ENCODE measurements around the gene LAMB4. TPM values are rescaled to one million over a fixed set of nuclear protein-coding genes. Genes with fewer than 3 reads are reported as not detected.
A peak's percentile ranks its signal among the peaks of the same experiment; 100 is the strongest.

LAMB4 gene
- total and polyA plus RNA-seq, 2 of the 4 experiments (the other 2 are of a cell fraction) = 0.12 to 0.18 TPM

DNA sequence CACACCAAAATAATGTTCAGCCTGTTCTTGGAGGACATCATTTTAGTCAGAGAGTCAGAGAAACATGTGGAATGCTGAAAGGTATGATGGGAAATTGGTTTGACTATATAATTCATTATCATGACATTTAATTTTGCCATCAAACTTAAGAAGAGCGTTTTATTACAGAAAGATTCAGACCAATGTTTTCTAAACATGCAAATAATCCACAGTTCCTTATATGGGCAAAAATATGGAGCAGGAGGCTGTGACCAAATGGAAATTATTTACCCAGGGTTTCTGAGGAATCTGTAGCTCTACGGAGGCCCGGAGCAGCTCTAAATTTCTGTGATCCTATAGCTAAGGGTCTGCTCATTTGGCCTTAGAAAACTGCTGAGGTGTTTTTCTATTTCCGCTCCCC lies 33.2 kb downstream of the LAMB4 start:
- Histone ChIP-seq H2BK120ac (ENCODE audit: low read depth, low read length) (0 out of 2 replicates have a peak overlapping the region, but pooled peaks have one; percentile 3), H2AFZ (replicated peaks; ENCODE audit: low read length, poor library complexity) (no peak overlapping the region), H2AK9ac (replicated peaks; ENCODE audit: low read depth, low read length, poor library complexity) (no peak overlapping the region), H3K18ac (ENCODE audit: low read depth, low read length) (peak overlapping the region; percentile 26; the same call in 1 of the 2 replicates), H3K79me1 (ENCODE audit: low read depth in 1 of 2, low read length in 2 of 2) (no peaks in the 10 kb centered on the region), H3K9me3 (ENCODE audit: control insufficient read depth, insufficient read depth, low read length) (no peaks in the 10 kb centered on the region), H4K20me1 (ENCODE audit: insufficient read depth, low read length) (no peaks in the 10 kb centered on the region), H3K4me2 (ENCODE audit: low read depth, low read length) (no peak overlapping the region), H2BK5ac (ENCODE audit: low read depth, low read length, poor library complexity, severe bottlenecking) (no peak overlapping the region), H3K4me1 (ENCODE audit: control insufficient read depth, insufficient read depth, low read length) (peaks cover 21% of the 10 kb centered on the region), H2BK20ac (ENCODE audit: low read depth, low read length) (peak overlapping the region; percentile 35), H2AK5ac (ENCODE audit: low read depth, low read length) (0 out of 2 replicates have a peak overlapping the region, but pooled peaks have one; percentile 48), H2BK15ac (ENCODE audit: low read depth, low read length) (no peak overlapping the region; the same call in 2 of the 3 replicates), H3K4me3 (ENCODE audit: insufficient read depth, low read depth, low read length) (no peak overlapping the region), H3K27me3 (ENCODE audit: control insufficient read depth, insufficient read depth, low read length) (no peaks in the 10 kb centered on the region), H4K8ac (ENCODE audit: low read depth in 2 of 2, low read length in 2 of 2) (no peak overlapping the region), H4K91ac (ENCODE audit: insufficient read depth, low read depth, low read length) (no peak overlapping the region), H3K9me1 (ENCODE audit: insufficient read depth, low read length) (peaks cover 19% of the 10 kb centered on the region), H3K27ac (ENCODE audit: insufficient read depth, low read length) (no peak overlapping the region), H3K14ac (replicated peaks; ENCODE audit: low read depth, low read length) (no peak overlapping the region), H3K23ac (ENCODE audit: low read depth, low read length) (no peak overlapping the region), H3K4ac (ENCODE audit: low read depth, low read length) (no peak overlapping the region), H3K9ac (ENCODE audit: low read depth, low read length) (no peak overlapping the region), H3K56ac (ENCODE audit: extremely low read depth, insufficient read depth, low read length) (no peak overlapping the region), H4K5ac (ENCODE audit: low read depth, low read length) (no peak overlapping the region), H3K36me3 (ENCODE audit: control insufficient read depth, insufficient read depth, low read length) (no peaks in the 10 kb centered on the region)
- ChIA-PET POLR2A (ENCODE audit: unreplicated experiment) (interaction anchor here (0.6 kb wide), 1 partner anchor 17 kb away, joined by 6 read pairs; no protein-coding TSS in a partner anchor), CTCF (interaction anchor here (0.6 to 0.7 kb wide), 2 partner anchors 500 to 1693 kb away, joined by 3 to 6 read pairs; no protein-coding TSS in a partner anchor)
- in situ Hi-C loops (cut with MboI; ENCODE audit: low sequenced_read_pairs) (loop anchor here (5.0 kb wide), 1 partner anchor 75 kb away; no protein-coding TSS in a partner anchor), intact Hi-C loops (cut with micrococcal nuclease) (loop anchor here (5.0 kb wide), 2 partner anchors 75 to 95 kb away; partner anchors contain the start of gene LAMB1), dilution Hi-C loops (cut with HindIII; ENCODE audit: low sequenced_read_pairs, unreplicated experiment) (no loop called here)
- DNase-seq = no peak
- BruUV-seq (replicated peaks) = no TSS peak
- TF ChIP-seq NFE2L2 (IDR thresholded peaks at IDR 0.05; ENCODE audit: low read depth, low read length) (no peak), MAZ (IDR thresholded peaks at IDR 0.05; ENCODE audit: borderline replicate concordance, low read depth, low read length) (no peak), RFX5 (IDR thresholded peaks at IDR 0.05; ENCODE audit: low read depth, low read length) (no peak), MAFK (IDR thresholded peaks at IDR 0.05; ENCODE audit: low read depth, low read length) (no peak), RCOR1 (IDR thresholded peaks at IDR 0.05; ENCODE audit: insufficient replicate concordance, low read length) (no peak), FOS (IDR thresholded peaks at IDR 0.05; ENCODE audit: low read depth, low read length) (no peak), CTCF (conservative IDR thresholded peaks at IDR 0.05; ENCODE audit: low read depth, low read length) (no peak), POLR2A (IDR thresholded peaks at IDR 0.05; ENCODE audit: low read depth, low read length) (no peak), SMC3 (IDR thresholded peaks at IDR 0.05; ENCODE audit: low read depth, low read length) (no peak)
- ATAC-seq (ENCODE audit: low read depth) = no peak
- no CpG with 5 or more reads among the region's 4 CpGs for WGBS, 2 experiments (ENCODE audit: extremely low coverage in 2 of 2, insufficient read length in 1 of 2)
